NCI-H2171 treated with DMSO at 0.1 percent for 48 hours (cell line): Measurements from ENCODE around the gene NUDT22.

Experiments
- DNase-seq: peaks from one replicate; lab custom pipeline; 2025; lab: John Stamatoyannopoulos, UW

The NUDT22 gene

DNA sequence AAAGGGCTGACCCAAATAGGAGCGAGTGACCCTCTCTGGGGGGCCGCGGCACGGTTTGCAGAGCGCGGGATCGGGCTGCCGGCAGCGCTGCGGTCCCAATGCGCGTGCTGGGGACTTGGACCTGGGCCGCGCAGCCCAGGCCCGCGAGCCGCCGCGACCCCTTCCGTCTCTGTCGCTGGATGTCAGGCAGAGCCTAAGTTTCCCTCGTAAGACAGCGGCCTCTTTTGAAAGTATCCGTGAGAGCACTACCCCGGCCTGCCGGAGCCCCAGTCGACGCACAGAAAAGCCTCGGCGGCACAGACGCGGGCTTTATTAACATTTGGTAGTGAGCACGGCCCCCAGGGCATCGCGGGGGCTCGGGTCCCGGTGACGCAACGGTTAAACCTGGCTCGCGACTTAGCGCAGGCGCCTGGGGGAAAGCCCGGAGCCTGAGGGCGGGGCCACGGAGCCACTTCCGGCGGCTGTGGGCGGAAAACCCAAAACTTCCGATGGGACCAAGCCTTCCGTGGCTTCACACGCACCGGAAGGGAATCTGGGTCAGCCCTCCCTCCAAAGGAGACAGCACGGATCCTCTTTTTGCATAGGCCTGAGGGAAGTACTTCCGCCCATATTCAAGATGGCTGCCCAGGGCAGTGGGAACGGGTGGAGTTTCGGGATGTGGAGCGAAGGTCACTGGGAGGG, 43.6 kb downstream of the NUDT22 start:
- peak; percentile 99 for DNase-seq

GRCh38 chr11:64275031-64275800, 49.1 kb downstream of the NUDT22 start:
- no peak for DNase-seq

DNA sequence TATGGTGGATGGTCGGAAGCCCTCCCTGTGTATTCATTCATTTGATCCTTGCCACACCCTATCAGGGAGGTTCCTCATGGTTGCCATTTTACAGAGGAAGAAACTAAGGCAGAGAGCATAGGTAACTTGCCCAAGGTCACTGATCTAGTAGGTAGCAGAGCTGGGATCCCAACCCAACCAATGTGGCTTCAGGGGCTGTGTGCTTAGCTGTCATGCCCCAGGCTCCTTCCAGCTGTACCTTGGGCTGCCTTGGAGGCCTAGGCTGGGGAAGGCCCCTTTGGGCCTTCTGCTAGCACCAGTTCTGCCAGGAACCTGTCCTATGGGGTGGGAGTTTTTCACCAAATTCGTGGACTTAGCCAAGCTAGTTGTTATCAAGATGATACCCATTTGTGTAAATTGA, 49.8 kb downstream of the NUDT22 start:
- DNase-seq, result no peak

- no peak for DNase-seq
These were observed 50.8 kb downstream of the NUDT22 start for GRCh38 chr11:64276653-64277431.

DNA sequence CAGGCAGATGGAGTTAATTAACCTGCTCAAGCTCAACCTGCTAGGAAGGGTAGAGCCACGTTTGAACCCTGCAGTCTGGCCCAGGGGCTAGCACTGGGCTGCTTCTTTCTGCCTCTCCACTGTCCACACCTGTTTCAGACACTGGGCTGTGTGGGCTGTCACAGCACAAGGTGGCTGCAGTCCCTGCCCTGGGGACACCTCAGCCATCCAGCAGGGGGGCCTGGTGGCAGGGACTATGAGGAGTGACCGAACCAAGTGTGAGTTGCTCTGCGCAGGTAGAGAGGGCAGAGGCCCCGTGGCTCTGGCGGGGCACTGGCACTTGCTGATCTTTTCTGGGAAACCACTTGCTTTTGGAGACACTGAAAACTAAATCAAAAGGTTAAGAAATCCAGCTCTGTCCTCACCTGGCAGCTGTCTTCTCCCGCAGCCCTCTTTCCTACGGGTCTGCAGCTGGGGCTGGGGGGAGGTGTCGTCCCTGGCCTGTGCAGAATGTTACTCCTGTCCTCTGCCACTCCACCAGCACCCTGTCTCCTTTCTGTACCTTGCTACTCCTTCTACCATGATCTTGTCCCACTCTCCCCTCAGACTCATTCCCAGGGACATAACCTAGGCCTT, 52.6 kb downstream of the NUDT22 start:
- DNase-seq, result no peak
